C4-2B (cell line): ENCODE data around the gene HCN2.

Experiments used
- H3K27ac ChIP-seq: fragments of 450-650 bp; 2 replicates; pipeline ENCODE4 v1.5.1; 2017
- ZFX ChIP-seq: fragments of 450-650 bp; IDR thresholded peaks from 2 replicates; pipeline ENCODE4 v1.6.1; 2017
- TF ChIP-seq, protein P1 (sequence below): fragments of 450-650 bp; conservative IDR thresholded peaks from 2 replicates; pipeline ENCODE4 v1.5.1; 2017; ENCODE audit warnings: mild to moderate bottlenecking

The HCN2 gene

DNA sequence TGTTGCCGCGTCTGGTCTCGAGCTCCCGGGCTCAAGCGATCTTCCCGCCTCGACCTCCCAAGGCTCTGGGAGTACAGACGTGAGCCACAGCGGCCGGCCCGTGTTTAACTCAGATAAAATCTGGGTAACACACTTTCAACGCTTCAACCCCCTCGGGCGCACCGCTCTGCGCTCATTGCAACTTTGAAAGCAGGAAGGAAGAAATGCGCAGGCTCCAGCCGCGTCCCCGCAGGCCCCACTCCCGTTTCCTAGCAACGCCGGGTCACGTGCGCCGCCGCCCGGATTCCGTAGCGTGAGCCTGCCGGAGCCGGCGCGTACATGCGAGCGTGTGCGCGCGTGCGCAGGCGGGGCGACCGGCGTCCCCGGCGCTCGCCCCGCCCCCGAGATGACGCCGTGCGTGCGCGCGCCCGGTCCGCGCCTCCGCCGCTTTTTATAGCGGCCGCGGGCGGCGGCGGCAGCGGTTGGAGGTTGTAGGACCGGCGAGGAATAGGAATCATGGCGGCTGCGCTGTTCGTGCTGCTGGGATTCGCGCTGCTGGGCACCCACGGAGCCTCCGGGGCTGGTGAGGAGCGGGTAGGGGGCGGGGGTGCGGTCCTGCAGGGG is 17.4 kb upstream of the HCN2 start, which contains the start of gene BSG:
BSG (plus strand) TSS at position 457 of the 603 bp plus-strand sequence; CDS start at position 496, 39 bp downstream.
- TF ChIP-seq, protein P1, sequence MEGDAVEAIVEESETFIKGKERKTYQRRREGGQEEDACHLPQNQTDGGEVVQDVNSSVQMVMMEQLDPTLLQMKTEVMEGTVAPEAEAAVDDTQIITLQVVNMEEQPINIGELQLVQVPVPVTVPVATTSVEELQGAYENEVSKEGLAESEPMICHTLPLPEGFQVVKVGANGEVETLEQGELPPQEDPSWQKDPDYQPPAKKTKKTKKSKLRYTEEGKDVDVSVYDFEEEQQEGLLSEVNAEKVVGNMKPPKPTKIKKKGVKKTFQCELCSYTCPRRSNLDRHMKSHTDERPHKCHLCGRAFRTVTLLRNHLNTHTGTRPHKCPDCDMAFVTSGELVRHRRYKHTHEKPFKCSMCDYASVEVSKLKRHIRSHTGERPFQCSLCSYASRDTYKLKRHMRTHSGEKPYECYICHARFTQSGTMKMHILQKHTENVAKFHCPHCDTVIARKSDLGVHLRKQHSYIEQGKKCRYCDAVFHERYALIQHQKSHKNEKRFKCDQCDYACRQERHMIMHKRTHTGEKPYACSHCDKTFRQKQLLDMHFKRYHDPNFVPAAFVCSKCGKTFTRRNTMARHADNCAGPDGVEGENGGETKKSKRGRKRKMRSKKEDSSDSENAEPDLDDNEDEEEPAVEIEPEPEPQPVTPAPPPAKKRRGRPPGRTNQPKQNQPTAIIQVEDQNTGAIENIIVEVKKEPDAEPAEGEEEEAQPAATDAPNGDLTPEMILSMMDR = no peak
- no peak for TF ChIP-seq ZFX
- peak within 1 kb of the TSS; percentile 95 for H3K27ac ChIP-seq

DNA sequence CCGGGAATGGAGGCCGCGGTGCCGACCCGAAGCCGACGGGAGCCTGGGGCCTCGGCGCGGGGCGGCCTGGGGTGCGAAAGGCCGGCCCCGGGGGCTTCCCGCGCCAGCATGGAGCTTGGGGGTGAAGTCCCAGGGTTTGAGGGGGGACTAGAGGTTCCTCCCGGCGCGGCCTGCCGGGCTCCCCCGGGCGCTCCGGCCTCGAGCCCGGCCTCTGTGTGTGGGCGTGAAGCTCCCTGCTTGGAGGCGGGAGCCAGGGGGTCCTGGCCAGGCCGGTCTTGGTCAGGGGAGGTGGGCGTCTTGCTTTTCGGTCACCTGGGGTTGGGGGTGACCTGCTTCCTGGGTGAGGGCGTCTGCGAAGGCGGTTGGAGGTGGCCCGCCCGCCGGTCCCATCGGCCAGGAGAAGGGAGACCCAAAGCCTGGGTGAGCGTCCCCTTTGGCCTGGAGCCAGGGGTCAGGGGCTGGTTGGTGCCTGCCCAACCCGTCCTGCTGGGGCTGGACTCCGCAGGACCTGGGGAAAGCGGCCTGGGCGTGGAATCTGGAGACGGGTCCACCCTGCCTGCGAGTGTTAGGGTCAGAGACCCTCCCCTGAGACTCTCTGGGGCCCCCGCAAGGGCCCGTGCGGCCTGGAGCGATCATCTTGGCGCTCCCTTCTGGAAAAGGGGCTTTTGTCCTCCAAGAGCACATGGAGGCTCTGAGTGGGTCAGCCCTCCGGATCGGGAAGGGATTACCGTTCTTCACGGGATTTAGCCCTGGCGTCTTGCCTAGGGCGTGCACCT is 16.8 kb upstream of the HCN2 start:
- H3K27ac ChIP-seq = peak overlapping the region; percentile 95
- TF ChIP-seq, protein P1 = no peak
- TF ChIP-seq ZFX = peak; percentile 93; the same call in 1 of the 2 replicates

DNA sequence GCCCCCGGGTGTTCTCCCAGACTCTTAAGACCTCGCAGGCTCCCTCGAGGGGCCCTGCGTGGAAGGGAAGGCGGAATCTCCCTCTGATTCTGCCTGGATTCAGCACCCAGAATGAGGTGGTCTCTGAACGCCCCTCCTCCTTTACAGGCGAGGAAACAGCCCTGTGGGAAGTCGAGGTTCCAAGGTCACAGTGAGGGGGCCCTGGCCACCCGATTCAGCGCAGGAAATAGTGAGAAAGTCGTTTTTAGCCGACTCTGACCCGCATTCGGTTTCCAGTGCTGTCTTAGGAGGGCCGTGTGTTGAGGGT is 16.2 kb upstream of the HCN2 start:
- peak overlapping the region; percentile 95 for H3K27ac ChIP-seq
- TF ChIP-seq ZFX = no peak
- TF ChIP-seq, protein P1 = no peak

DNA sequence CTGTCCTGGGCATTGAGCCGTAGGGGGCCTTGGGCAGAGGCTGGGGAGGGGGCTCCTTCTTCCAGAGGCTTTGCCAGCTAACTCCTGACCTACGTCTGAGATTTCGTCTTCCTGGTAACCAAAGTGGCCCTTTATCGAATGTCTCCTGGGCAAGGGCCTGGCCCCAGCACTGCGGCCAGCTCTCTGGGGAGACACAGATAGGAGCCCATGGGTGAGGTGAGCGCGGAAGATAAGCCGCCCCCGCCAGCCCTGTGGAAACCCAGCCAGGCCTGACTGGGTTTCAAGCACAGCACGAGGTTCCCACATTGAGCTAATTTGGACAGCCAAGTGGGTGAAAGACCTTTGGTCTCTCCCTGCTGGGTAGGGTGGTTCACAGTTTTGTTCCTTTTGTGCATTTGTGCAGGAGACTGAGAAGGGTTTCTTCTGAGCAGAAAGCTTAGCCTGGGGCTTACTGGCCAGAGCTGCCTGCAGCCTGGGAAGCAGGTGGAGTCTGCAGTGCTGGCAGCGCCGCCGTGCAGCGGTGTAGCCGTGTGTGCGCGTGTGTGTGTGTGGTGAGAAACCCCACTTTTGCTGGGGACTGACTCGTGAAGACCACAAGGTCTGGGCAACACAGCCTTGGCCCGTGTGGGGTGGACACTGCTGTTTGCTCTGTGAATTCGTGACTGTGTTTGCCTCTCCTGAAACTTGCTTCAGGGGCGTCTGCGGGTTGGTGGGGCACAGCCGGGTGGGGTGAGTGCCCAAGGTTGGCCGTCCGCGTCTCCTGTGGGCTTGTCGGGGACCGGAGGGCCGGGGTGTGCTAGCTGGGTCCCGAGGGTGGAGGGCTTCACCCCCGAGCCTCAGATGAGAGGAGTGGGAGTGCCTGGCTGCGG is 14.8 kb upstream of the HCN2 start:
- peak overlapping the region; percentile 6; the same call in 1 of the 2 replicates for H3K27ac ChIP-seq
- no peak for TF ChIP-seq ZFX
- TF ChIP-seq, protein P1 = no peak

DNA sequence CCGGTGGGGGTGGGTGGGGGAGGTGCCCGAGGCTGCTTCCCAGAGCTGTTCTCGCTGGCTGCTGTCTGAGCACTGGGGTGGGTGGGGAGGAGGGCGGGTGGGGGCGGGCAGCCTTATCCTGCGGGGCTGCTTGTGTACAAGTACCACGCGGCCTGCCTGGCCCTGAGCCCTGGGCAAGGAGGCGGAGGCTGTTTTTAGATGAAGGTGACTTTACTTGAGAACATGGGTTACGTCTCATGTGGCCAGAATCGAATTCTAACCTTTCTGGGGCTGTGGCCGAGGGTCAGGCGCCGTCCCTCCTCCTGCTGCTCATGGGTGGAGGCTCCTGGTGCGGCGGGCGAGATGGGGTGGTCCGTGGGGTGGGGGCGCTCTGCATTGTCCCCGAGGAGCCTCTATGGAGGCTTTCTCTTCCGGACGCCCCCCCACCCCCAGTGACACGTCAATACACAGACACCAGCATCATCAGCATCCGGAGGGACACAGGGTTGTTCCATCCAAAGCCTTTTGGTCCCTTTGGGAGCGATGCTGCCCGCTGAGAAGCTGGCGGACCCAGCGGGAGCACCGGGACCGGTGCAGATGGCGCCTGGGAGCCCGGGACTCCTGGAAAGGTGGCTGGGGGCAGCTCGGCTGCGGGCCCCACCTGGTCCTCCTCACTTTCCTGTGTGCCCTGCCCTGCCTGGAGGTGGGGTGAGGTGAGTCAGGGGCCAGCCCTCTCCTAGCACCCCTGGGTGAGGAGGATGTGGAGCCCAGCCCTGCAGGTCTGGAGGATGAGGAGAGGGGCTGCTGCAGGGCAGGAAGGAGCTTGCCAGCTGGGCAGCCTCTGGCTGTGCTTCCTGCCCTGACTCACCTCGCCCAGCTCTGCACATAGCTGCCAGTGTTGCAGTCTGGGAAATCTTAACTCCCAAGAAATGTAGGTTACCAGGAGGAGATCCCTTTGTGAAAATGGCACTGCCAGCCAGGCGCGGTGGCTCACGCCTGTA is 13.9 kb upstream of the HCN2 start:
- no peak for TF ChIP-seq ZFX
- TF ChIP-seq, protein P1 = no peak
- H3K27ac ChIP-seq = no peak overlapping the region

DNA sequence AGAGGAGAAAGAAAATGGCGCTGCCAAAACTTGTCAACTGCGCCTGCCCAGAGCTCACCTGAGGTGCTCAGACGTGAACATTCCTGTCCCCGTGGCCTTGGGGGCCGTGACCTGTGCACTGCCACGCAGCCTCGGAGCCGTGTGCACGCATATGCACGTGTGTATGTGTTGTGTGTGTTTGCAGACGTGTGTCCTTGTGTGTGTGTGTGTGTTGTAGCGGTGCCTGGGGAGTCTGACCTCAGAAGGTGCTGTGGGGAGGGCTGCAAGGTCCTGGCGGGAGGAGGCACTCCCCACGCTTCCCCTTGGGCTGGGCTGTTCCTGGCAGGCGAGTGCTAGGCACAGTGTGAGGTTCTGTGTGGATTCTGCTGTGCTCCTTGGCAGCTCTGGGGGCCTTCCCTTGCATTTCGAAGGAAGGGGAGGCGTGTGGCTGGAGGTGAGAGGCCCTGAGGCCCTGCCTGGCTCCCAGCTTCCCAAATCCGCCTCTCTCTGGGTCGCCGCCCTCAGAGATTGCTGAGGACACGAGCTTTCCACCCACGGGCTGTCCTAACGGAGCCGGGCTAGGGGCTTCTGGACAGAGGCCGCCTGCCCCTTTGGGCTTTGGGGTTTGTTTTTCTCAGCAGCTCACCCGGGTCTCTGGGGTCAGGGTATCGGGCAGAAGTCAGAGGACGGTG is 12.8 kb upstream of the HCN2 start:
- TF ChIP-seq, protein P1 = no peak
- no peak for TF ChIP-seq ZFX
- H3K27ac ChIP-seq = no peak overlapping the region
